HG03378 (cell line): ENCODE measurements around the gene FNBP1L.
"Not testable (repeated sequence)": the region's sequence is repeated elsewhere in the genome, so short reads cannot be mapped to it uniquely, and the experiment has no call there.

Source experiments
- ATAC-seq: cut with Tn5 transposase; IDR thresholded peaks from one replicate; pipeline ENCODE4 v1.9.1; 2021; ENCODE audit warnings: mild to moderate bottlenecking, moderate library complexity; ENCODE audit not compliant: unreplicated experiment

FNBP1L gene

DNA sequence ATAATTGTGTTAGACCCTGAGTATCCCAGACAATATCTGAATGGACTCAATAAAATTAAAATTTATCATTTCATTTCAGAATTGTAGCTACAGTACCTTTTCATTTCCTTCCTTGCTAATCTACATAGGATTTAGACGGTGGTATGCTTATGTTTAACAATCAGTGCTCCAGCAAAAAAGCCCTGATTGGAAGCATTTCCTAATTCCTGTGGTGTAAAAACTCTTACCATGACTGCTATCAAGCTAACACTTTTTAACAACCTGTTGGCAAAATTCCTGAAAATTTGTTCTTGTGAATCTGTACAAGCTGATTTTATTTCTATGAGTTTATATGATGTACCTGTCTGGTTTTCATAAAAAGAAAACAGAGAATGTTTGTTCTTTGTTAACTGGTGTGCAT, 5.2 kb upstream of the FNBP1L start:
- ATAC-seq, result no peak

DNA sequence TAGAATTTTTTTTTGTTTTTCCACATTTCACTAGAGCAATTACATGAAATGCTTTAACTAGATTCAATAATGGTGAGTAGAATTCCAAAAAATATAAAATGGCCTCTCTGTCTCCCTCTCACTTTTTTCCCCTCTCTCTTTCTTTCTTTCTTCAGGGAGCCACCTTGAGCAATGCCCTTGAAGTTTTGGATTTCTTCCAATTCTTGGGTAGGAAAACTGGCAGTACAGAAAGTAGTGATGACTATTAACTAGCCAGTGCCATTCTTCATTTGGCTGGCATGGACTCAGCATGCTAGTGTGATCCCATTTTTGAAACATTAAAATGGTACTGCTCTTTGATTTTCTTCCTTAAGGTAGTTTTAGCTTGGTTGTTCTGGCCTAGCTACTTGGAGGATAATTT, 4.5 kb upstream of the FNBP1L start:
- no peak for ATAC-seq

DNA sequence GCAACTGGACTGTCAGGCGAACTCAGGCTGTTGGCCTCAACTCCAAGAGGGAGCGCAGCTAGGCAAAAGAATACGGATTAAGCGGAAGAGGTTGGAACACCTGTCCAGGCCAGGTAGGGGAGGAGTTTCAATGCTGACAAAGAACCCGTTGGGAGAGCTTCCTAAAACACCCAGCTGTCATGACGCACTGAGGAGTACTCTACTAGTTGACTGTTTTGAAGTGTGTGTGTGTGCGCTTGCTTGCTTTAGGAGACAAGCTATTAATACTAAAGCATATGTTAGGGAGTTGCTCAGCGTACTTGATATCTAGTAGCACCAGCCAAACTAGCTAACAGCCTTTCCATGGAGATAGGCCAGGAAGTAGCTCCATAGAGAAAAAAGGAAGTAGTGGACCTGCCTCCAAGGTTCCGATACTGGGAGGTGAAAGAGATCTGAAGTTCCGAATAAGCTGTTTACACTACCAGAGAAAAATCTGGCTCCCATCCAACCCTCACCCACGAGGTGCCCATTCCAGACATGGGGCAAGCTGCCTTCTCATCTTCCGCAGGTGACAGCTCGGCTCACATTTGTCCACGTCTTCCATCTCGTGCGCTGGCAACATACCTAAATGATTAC, 974 bp upstream of the FNBP1L start:
- ATAC-seq, result no peak

DNA sequence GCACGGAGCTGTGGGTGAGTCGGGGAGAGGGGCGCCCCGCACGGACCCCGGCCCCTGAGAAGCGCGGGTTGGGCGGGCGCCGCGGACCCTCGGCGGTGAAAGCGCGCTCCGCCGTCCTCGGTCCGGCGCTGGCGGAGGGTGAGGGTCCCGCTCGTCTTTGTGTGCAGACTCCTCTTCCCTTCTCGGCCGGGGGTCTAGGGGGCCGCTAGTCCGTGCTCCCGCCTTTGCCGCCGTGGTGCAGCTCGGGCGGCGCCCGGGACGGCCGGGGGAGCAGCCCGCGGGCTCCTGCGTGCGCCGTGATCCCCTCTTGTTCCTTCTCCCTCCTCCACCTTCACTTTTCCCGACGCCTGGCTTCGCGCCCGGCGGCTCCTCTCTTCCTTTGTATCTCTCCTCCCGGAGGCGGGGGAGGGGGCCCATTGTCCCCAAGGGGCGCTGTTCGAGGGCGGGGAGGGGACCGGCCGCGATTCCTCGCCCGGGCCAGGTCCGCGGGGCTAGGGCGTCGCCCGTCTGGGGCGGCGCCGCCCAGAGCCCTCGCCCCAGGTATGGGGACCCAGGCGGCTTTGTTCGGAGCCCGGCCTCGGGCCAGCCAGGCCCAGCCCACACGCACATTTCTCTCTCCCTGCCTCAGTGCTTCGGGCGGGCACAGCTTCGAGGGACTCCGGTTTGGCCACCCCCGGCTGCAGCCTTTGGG, 519 bp downstream of the FNBP1L start:
- ATAC-seq, result no peak

DNA sequence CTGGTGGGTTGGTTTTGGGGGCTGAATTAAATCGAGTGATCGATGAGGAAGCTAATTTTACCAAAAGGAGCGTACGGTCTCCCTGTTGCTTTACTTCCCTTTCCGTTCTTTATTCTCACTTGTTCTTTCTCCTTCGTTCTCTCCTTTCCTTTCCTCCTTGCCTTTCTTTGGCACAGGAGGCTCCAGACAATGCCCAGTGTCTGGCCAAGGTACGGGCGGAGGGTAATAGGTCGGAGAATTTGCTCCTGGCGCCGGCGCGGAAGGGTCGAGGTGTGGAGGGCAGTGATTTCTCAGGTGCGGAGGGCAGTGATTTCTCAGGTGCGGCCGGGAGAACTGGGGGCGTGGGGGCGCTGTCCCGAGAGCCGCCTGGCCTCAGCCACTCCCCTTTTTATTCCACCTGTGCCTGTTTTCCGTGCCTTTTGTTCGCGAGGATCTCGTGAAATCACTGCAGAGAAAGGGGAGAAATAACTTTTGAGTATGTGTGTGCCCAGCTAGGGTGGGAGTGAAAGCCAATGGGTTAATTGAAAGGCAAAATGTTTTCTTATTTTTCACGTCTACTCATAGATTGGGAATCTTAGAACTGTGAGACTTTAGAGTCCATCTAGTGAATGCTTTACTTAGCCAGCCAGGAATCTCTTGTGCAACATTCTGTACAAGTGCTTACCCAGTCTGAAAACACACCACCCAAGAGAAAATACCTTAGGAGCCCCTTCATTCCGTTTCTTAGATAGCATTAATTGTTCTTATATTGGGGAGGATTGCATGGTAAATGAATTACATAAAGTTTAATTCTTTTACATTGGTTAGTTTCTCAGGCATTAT, 1.3 kb downstream of the FNBP1L start:
- ATAC-seq, result no peak

DNA sequence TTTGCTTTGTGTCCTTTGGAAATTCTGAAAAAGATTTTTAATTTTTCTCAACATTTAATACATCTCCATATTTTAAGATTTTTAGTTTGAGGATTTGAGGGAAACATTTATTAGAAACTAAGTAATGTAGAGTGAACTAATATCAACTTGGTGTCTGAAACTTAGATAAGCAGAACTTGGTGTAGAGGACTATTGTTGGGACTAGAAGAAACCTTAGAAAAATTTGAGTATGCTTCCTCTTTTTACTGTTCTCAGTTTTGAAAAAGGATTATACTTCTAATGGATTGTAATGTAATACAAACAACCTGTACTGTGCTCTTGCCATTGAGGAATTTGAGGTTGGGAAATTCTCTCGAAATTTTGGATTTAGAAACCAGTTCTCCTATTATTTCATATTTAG, 2.4 kb downstream of the FNBP1L start:
- ATAC-seq, result no peak

- ATAC-seq, result no peak
These were observed 6.0 kb downstream of the FNBP1L start for GRCh38 chr1:93453911-93454310.

DNA sequence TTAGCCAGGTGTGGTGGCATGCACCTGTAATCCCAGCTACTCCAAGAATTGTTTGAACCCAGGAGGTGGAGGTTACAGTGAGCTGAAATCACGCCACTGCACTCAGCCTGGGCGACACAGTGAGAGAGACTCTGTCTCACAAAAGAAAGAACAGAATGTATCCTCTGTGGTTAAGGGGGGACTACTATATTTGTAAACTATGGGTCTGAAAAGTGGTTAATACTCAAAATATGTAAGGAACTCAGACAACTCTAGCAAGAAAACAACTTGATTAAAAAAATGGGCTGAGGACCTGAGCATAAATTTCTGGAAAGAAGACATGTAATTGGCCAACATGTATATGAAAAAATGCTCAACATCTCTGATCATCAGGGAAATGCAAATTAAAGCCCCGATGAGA, 11.2 kb downstream of the FNBP1L start:
- ATAC-seq, result no peak

DNA sequence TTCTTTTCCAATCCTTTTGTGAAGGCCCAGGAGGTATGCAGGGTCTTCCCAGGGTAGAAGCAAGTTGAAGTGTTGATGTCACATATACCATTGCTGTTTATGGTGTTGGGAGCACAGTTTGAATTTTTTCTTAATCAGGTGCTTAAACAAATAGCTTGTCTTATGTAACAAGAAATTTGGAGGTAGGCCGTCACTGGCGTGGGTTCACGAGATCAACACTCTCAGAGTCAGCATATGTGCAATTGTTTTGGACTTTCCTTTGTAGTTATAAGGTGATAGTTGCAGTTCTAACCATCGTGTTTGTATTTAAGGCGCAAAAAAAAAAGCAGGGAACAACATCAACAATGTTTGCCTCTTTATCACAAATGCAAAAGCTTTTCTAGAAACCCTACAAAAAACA, 13.3 kb downstream of the FNBP1L start:
- no peak for ATAC-seq

DNA sequence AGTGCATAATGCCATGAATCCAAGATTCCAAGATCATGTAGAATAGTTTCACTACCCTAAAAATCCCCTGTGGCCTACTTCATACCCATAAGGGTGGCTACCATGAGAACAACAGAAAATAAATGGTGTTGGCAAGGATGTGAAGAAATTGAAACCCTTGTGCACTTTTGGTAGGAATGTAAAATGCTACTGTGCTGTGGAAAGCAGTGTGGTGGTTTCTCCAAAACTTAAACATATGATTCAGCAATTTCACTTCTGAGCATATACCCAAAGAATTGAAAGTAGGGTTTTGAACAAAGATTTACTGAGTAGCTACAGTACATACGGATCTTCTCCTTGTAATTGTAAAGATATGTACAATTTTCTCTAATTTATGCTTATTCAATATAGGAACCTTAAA, 16.0 kb downstream of the FNBP1L start:
- no peak for ATAC-seq

GRCh38 chr1:93465371-93466082, 17.6 kb downstream of the FNBP1L start:
- ATAC-seq, result not testable (repeated sequence)

DNA sequence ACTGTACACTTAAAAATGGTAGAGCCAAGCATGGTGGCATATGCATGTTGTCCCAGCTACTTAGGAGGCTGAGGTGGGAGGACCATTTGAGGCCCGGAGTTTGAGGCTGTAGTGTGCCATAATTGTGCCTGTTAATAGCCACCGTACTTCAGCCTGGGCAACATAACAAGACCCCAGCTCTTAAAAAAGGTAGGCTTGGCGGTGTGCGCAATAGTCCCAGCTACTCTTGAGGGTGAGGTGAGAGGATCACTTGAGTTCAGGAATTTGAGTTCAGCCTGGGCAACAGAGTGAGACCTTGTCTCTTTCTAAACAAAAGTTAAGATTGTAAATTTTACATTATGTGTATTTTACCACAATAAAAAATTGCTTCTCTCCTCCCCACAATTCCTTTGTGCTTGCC, 19.7 kb downstream of the FNBP1L start:
- ATAC-seq, result no peak

- ATAC-seq, result no peak
These were observed 20.7 kb downstream of the FNBP1L start for GRCh38 chr1:93468662-93469061.

DNA sequence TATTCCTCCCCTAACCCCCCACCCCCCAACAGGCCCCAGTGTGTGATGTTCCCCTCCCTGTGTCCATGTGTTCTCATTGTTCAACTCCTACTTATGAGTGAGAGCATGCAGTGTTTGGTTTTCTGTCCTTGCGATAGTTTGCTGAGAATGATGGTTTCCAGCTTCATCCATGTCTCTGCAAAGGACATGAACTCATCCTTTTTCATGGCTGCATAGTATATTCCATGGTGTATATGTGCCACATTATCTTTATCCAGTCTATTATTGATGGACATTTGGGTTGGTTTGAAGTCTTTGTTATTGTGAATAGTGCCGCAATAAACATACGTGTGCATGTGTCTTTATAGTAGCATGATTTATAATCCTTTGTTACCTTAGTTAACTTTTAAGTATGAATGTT, 21.3 kb downstream of the FNBP1L start:
- not testable (repeated sequence) for ATAC-seq

DNA sequence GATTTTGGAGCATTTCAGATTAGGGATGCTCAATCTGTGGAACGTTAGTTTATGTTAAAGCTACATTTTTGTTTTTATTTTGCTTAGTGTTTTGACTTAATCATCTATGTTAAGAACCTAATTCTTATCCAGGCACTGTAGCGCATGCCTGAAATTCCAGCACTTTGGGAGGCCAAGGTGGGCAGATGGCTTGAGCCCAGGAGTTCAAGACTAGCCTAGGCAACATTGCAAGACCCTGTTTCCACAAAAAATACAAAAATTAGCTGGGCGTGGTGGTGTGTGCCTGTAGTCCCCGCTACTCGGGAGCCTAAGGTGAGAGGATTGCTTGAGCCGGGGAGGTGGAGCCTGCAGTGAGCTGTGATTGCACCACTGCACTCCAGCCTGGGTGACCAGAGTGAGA, 23.4 kb downstream of the FNBP1L start:
- no peak for ATAC-seq

DNA sequence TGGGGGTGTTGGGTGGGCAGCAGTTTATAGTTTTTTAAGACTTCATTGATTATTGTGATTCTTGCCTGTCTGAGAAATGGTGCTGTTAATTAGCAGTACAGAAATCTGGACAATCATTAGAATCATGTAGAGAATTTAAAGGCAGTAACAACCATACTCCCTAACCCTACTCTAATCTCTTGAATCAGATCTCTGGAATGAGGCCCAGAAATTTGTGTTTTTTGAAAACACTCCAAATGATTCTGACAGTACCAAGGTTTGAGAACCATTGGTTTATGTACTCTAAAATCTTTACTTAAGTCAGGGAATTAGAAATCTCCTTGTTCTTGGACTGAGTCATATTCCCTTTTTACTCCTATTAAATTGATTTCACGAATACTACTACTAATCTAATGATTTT, 24.0 kb downstream of the FNBP1L start:
- ATAC-seq, result no peak

DNA sequence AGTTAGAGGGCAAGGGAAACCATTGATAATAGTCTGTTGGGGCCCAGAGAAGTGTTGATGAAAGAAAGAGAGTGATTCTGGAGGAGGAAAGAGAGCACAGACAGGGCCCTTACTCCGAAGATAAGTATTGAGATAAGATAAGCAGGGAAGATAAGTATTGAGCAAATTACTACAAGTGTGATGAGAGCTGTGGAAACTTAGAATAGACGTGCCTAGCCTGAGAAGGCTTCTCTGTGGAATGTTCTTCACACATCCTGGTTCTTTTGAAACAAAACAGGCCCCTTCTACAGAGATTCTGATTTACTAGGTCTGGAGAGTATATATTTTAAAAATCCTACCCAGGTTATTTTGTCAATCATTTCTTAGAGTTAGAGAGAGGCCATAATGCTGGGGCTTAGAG, 26.4 kb downstream of the FNBP1L start:
- no peak for ATAC-seq

DNA sequence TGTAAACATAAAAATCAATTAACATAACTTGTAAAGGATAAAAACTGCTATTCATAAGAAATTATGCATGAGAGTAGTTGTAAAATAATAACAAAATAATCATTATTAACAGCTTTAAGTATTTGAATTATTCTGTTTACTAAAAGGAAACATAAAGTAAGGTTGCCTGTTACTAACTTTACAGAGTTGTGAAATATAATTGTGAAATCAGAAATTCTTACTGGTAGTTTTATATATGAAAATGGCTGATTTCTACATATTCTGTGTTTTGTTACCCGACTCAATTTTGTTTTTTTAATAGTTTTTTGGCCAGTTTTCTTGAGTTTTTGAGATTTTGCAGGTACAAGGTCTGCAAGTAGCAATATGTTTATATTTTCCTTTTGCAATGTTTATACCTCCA, 27.8 kb downstream of the FNBP1L start:
- no peak for ATAC-seq

DNA sequence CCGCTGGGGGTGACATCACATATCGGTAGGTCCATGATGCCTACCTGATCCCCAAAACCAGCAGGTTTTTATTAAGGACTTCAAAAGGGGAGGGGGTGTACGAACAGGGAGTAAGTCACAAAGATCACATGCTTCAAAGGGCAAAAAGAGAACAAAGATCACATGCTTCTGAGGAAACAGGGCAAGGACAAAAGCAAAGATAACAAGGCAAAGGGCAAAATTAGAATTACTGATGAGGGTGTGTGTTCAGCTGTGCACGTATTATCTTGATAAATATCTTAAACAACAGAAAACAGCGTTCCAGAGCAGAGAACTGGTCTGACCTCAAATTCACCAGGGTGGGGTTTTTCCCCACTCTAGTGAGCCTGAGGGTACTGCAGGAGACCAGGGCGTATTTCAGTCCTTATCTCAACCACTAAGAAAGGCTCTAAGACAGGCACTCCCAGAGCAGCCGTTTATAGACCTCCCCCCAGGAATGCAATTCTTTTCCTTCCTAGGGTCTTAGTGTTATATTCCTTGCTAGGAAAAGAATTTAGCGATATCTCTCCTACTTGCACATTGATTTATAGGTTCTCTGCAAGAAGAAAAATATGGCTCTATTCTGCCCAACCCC, 31.3 kb downstream of the FNBP1L start:
- ATAC-seq, result not testable (repeated sequence)

DNA sequence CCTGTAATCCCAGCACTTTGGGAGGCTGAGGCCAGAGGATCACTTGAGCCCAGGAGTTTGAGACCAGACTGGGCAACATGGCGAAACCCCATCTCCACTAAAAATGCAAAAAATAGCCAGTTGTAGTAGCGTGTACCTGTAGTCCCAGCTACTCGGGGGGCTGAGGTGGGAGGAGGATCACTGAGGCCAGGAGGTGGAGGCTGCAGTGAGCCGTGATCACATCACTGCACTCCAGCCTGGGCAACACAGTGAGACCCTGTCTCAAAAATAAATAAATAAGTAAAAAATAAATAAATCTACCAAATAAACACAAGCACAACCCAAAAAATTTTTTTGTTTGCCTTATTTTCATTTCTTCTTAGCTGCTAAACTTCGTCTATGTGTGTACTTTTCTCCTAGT, 34.0 kb downstream of the FNBP1L start:
- not testable (repeated sequence) for ATAC-seq

GRCh38 chr1:93483200-93483599, 35.3 kb downstream of the FNBP1L start:
- ATAC-seq, result no peak
